Left ventricle myocardium inferior (tissue), 1 donor: ENCODE data around the gene CRBN. TPM values are rescaled to one million over a fixed set of nuclear protein-coding genes. Genes with fewer than 3 reads are reported as not detected.

Source experiments
- DNase-seq: peaks from one replicate; pipeline ENCODE4 v3.0.0-alpha.2; 2020
- H3K27ac ChIP-seq: fragments of 200-600 bp; replicated peaks from 2 replicates; pipeline ENCODE4 v1.8.0; 2021
- H3K27me3 ChIP-seq: fragments of 200-600 bp; 2 replicates; pipeline ENCODE4 v1.8.0; 2021; ENCODE audit warnings: low read depth
- H3K36me3 ChIP-seq: fragments of 200-600 bp; 2 replicates; pipeline ENCODE4 v1.8.0; 2021
- H3K4me1 ChIP-seq: fragments of 200-600 bp; 2 replicates; pipeline ENCODE4 v1.8.0; 2021
- H3K4me3 ChIP-seq: fragments of 200-600 bp; 2 replicates; pipeline ENCODE4 v1.8.0; 2021; ENCODE audit warnings: mild to moderate bottlenecking, moderate library complexity
- H3K9me3 ChIP-seq: fragments of 200-600 bp; replicated peaks from 2 replicates; pipeline ENCODE4 v1.8.0; 2021
- CTCF ChIP-seq: fragments of 200-600 bp; IDR thresholded peaks from 2 replicates; pipeline ENCODE4 v1.8.0; 2021; ENCODE audit warnings: antibody characterized with exemption, mild to moderate bottlenecking, borderline replicate concordance
- intact Hi-C: fragments of 100-400 bp; cut with micrococcal nuclease; formaldehyde crosslinking; loops from one replicate; pipeline ENCODE4 v1.11.0; 2022
- total RNA-seq: library from RNA; stranded (reverse); fragmentation: NEBNext Ultra II Directional; extraction: Animal tissue kit (Norgen Biotek cat#: 25700); gene quantifications from one replicate; pipeline ENCODE4 v1.2.1, GENCODE V29; 2021
- donor health status: DM: no; HTN: yes; CAD: no; lungs with severe emphysema.

CRBN gene
- total RNA-seq, 1 donor from 2014 or later = 53.8 TPM

- TF ChIP-seq CTCF = no peak
- no peaks in the 10 kb centered on the region for H3K9me3 ChIP-seq
- H3K27me3 ChIP-seq = no peaks in the 10 kb centered on the region
- peaks cover 64% of the 10 kb centered on the region for H3K4me1 ChIP-seq
- H3K27ac ChIP-seq = peak overlapping the region; percentile 83
- H3K36me3 ChIP-seq = peaks cover 68% of the 10 kb centered on the region
- intact Hi-C loops = no loop called here
- peak overlapping the region; percentile 44 for H3K4me3 ChIP-seq
- DNase-seq = no peak
Measured at GRCh38 chr3:3172627-3173026, 6.9 kb downstream of the CRBN start.

GRCh38 chr3:3170998-3171397, 8.5 kb downstream of the CRBN start:
- Histone ChIP-seq H3K27ac (peak overlapping the region; percentile 83), H3K4me3 (no peak overlapping the region), H3K36me3 (peaks cover 85% of the 10 kb centered on the region), H3K9me3 (no peaks in the 10 kb centered on the region), H3K4me1 (peaks cover 48% of the 10 kb centered on the region), H3K27me3 (no peaks in the 10 kb centered on the region)
- peak; percentile 54 for TF ChIP-seq CTCF
- intact Hi-C loops = no loop called here
- no peak for DNase-seq

GRCh38 chr3:3165650-3166049, 13.8 kb downstream of the CRBN start:
- Histone ChIP-seq H3K4me3 (no peak overlapping the region), H3K4me1 (peaks cover 17% of the 10 kb centered on the region), H3K9me3 (no peaks in the 10 kb centered on the region), H3K36me3 (peaks cover 94% of the 10 kb centered on the region), H3K27me3 (no peaks in the 10 kb centered on the region), H3K27ac (no peak overlapping the region)
- TF ChIP-seq CTCF = no peak
- DNase-seq = no peak
- intact Hi-C loops = no loop called here

GRCh38 chr3:3165241-3165640, 14.2 kb downstream of the CRBN start:
- Histone ChIP-seq H3K4me3 (no peak overlapping the region), H3K27me3 (no peaks in the 10 kb centered on the region), H3K27ac (no peak overlapping the region), H3K4me1 (peaks cover 17% of the 10 kb centered on the region), H3K36me3 (peaks cover 94% of the 10 kb centered on the region), H3K9me3 (no peaks in the 10 kb centered on the region)
- TF ChIP-seq CTCF = no peak
- DNase-seq = no peak
- intact Hi-C loops = no loop called here

- Histone ChIP-seq H3K27me3 (no peaks in the 10 kb centered on the region), H3K4me1 (peaks cover 16% of the 10 kb centered on the region), H3K9me3 (no peaks in the 10 kb centered on the region), H3K36me3 (peaks cover 87% of the 10 kb centered on the region), H3K4me3 (no peak overlapping the region), H3K27ac (no peak overlapping the region)
- no peak for TF ChIP-seq CTCF
- DNase-seq = no peak
- intact Hi-C loops = no loop called here
Measured at GRCh38 chr3:3160826-3161225, 18.7 kb downstream of the CRBN start.

GRCh38 chr3:3157484-3157883, 22.0 kb downstream of the CRBN start:
- Histone ChIP-seq H3K4me1 (peaks cover 20% of the 10 kb centered on the region), H3K27ac (no peak overlapping the region), H3K4me3 (no peak overlapping the region), H3K9me3 (no peaks in the 10 kb centered on the region), H3K36me3 (peaks cover 82% of the 10 kb centered on the region), H3K27me3 (no peaks in the 10 kb centered on the region)
- TF ChIP-seq CTCF = no peak
- no peak for DNase-seq
- intact Hi-C loops = no loop called here
